HG02981 (cell line): Measurements from ENCODE around the gene TEKT5.
"Not testable (repeated sequence)": the region's sequence is repeated elsewhere in the genome, so short reads cannot be mapped to it uniquely, and the experiment has no call there.

Experiments
- ATAC-seq: cut with Tn5 transposase; IDR thresholded peaks from one replicate; pipeline ENCODE4 v1.9.1; 2021; ENCODE audit warnings: mild to moderate bottlenecking, moderate library complexity; ENCODE audit not compliant: unreplicated experiment

The TEKT5 gene

GRCh38 chr16:10637337-10638037, 57.2 kb downstream of the TEKT5 start:
- ATAC-seq, result no peak

- ATAC-seq, result no peak
These were observed 59.2 kb downstream of the TEKT5 start for GRCh38 chr16:10635365-10636021.

GRCh38 chr16:10633429-10633828, 61.3 kb downstream of the TEKT5 start:
- not testable (repeated sequence) for ATAC-seq

- no peak for ATAC-seq
These were observed 62.8 kb downstream of the TEKT5 start for GRCh38 chr16:10631886-10632285.

GRCh38 chr16:10629592-10629963, 65.2 kb downstream of the TEKT5 start:
- no peak for ATAC-seq

- ATAC-seq, result no peak
These were observed 69.0 kb downstream of the TEKT5 start for GRCh38 chr16:10625595-10626357.

- no peak for ATAC-seq
These were observed 70.2 kb downstream of the TEKT5 start for GRCh38 chr16:10624527-10624926.

GRCh38 chr16:10623059-10623458, 71.7 kb downstream of the TEKT5 start:
- ATAC-seq, result no peak

- no peak for ATAC-seq
These were observed 72.5 kb downstream of the TEKT5 start for GRCh38 chr16:10622036-10622921.

GRCh38 chr16:10621216-10621949, 73.3 kb downstream of the TEKT5 start:
- ATAC-seq, result not testable (repeated sequence)

GRCh38 chr16:10620120-10620519, 74.6 kb downstream of the TEKT5 start:
- ATAC-seq, result no peak

- ATAC-seq, result no peak
These were observed 75.4 kb downstream of the TEKT5 start for GRCh38 chr16:10619271-10619849.

- no peak for ATAC-seq
These were observed 76.0 kb downstream of the TEKT5 start for GRCh38 chr16:10618710-10619209.

- ATAC-seq, result no peak
These were observed 76.9 kb downstream of the TEKT5 start for GRCh38 chr16:10617662-10618420.

GRCh38 chr16:10616756-10617640, 77.7 kb downstream of the TEKT5 start:
- ATAC-seq, result no peak

GRCh38 chr16:10616419-10616755, 78.3 kb downstream of the TEKT5 start:
- no peak for ATAC-seq

GRCh38 chr16:10614685-10615084, 80.0 kb downstream of the TEKT5 start:
- no peak for ATAC-seq
